Keratinocyte (primary cell): ENCODE data around the gene TMA7. TPM values are rescaled to one million over a fixed set of nuclear protein-coding genes. Genes with fewer than 3 reads are reported as not detected.

Source experiments
- DNase-seq: peaks from one replicate; pipeline ENCODE4 v3.0.0-alpha.2; 2011; ENCODE audit warnings: low read depth, missing footprints, low spot score
- FAIRE-seq: peaks from 2 replicates; lab custom pipeline; 2011; peaks lifted over from hg19 to GRCh38; lab: Jason Lieb, UNC
- H2AFZ ChIP-seq: 2 replicates; pipeline ENCODE4 v1.6.0; 2012; ENCODE audit warnings: low read length, control low read depth, inconsistent platforms; ENCODE audit not compliant: control insufficient read depth
- H3K27ac ChIP-seq: 2 replicates; pipeline ENCODE4 v1.5.1; 2011; ENCODE audit warnings: low read length; ENCODE audit not compliant: control insufficient read depth, insufficient read depth
- H3K27me3 ChIP-seq: 3 replicates; pipeline ENCODE4 v1.6.0; 2011; ENCODE audit warnings: low read length; ENCODE audit not compliant: control insufficient read depth, insufficient read depth; ENCODE audit errors: extremely low read depth
- H3K36me3 ChIP-seq, 2 experiments: 2 replicates in 1 of 2; 3 replicates in 1 of 2; pipeline ENCODE4 v1.5.1; 2011; ENCODE audit warnings: low read length in 2 of 2, mild to moderate bottlenecking in 1 of 2; ENCODE audit not compliant: control insufficient read depth in 2 of 2, insufficient read depth in 2 of 2; ENCODE audit errors: extremely low read depth in 1 of 2
- H3K4me1 ChIP-seq: 3 replicates; pipeline ENCODE4 v1.5.1; 2011; ENCODE audit warnings: low read length; ENCODE audit not compliant: control insufficient read depth, insufficient read depth; ENCODE audit errors: extremely low read depth
- H3K4me2 ChIP-seq: 3 replicates; pipeline ENCODE4 v1.6.0; 2011; ENCODE audit warnings: low read depth, low read length; ENCODE audit not compliant: control insufficient read depth, insufficient read depth; ENCODE audit errors: extremely low read depth
- H3K4me3 ChIP-seq, 3 experiments: fragments of 200-600 bp in 1 of 3; sonication (generic) in 1 of 3; 2 replicates in 2 of 3; 3 replicates in 1 of 3; pipeline ENCODE4 v1.5.1; 2011 to 2016; ENCODE audit warnings: low read length in 3 of 3, mild to moderate bottlenecking in 3 of 3, control low read depth in 2 of 3, inconsistent platforms in 1 of 3, low read depth in 1 of 3, mixed read lengths in 1 of 3, mixed run types in 1 of 3, moderate library complexity in 1 of 3; ENCODE audit not compliant: control insufficient read depth in 2 of 3, insufficient read depth in 2 of 3; ENCODE audit errors: extremely low read depth in 1 of 3
- H3K79me2 ChIP-seq: 2 replicates; pipeline ENCODE4 v1.6.0; 2012; ENCODE audit warnings: low read length; ENCODE audit not compliant: control insufficient read depth, insufficient read depth
- H3K9ac ChIP-seq: 3 replicates; pipeline ENCODE4 v1.6.0; 2011; ENCODE audit warnings: low read length; ENCODE audit not compliant: control insufficient read depth, insufficient read depth; ENCODE audit errors: extremely low read depth
- H3K9me1 ChIP-seq: 3 replicates; pipeline ENCODE4 v1.6.0; 2011; ENCODE audit warnings: low read length; ENCODE audit not compliant: control insufficient read depth, insufficient read depth; ENCODE audit errors: extremely low read depth
- H3K9me3 ChIP-seq: 2 replicates; pipeline ENCODE4 v1.5.1; 2012; ENCODE audit warnings: low read depth, low read length; ENCODE audit not compliant: control insufficient read depth
- H4K20me1 ChIP-seq: 3 replicates; pipeline ENCODE4 v1.6.0; 2011; ENCODE audit warnings: low read length; ENCODE audit not compliant: control insufficient read depth, insufficient read depth; ENCODE audit errors: extremely low read depth
- CTCF ChIP-seq, 3 experiments: IDR thresholded peaks in 1 of 3; conservative IDR thresholded peaks in 1 of 3; optimal IDR thresholded peaks in 1 of 3; 2 replicates in 2 of 3; 3 replicates in 1 of 3; pipeline versions ENCODE3 to v1.5.1; 2011; ENCODE audit warnings: low read length in 3 of 3, mild to moderate bottlenecking in 3 of 3, moderate library complexity in 2 of 3, control low read depth in 1 of 3, inconsistent platforms in 1 of 3; ENCODE audit not compliant: insufficient read depth in 2 of 3; ENCODE audit errors: extremely low read depth in 1 of 3
- EZH2 ChIP-seq: IDR thresholded peaks from one replicate; pipeline ENCODE4 v1.6.1; 2012; ENCODE audit warnings: inconsistent platforms, mild to moderate bottlenecking, low read length, moderate library complexity
- dilution Hi-C: fragments of 300-500 bp; cut with MboI; formaldehyde crosslinking; loops from one replicate; pipeline ENCODE4 v1.7.0; 2020; ENCODE audit warnings: low sequenced_read_pairs; ENCODE audit not compliant: extremely low pct_ligation_motif_present
- polyA plus RNA-seq, 5 experiments: library from polyadenylated mRNA; depleted of rRNA in 3 of 5; stranded (reverse) in 3 of 5; stranded (forward) in 1 of 5; unstranded in 1 of 5; fragments of >200 nt; gene quantifications; 1 replicate in 1 of 5; 2 replicates in 3 of 5; 3 replicates in 1 of 5; pipeline versions ENCODE4 v1.2.1 to v1.2.3, GENCODE V29; 2011 to 2012; ENCODE audit warnings: missing spikeins in 2 of 5, low read depth in 1 of 5, low replicate concordance in 1 of 5

Gene TMA7
- polyA plus RNA-seq, 1 donor (not counting 4 experiments of a cell fraction or from before 2014, with no cell fraction given): 418 TPM

- TF ChIP-seq CTCF (optimal IDR thresholded peaks at IDR 0.05 in 1 of 3, IDR thresholded peaks at IDR 0.05 in 1 of 3, conservative IDR thresholded peaks at IDR 0.05 in 1 of 3; ENCODE audit: extremely low read depth in 1 of 3, insufficient read depth in 2 of 3, low read length in 3 of 3) (peak in 2 of 3 experiments; percentile 99 to 100), EZH2 (no peak)
- Histone ChIP-seq H3K9me1 (no peaks in the 10 kb centered on the region), H3K9ac (no peak overlapping the region), H3K4me3 (no peak overlapping the region), H3K36me3 (peaks cover 4 to 18% of the 10 kb centered on the region in 2 experiments), H2AFZ (no peak overlapping the region), H3K27me3 (no peaks in the 10 kb centered on the region), H3K4me1 (peaks cover 55% of the 10 kb centered on the region), H3K79me2 (peaks cover 22% of the 10 kb centered on the region), H4K20me1 (no peaks in the 10 kb centered on the region), H3K4me2 (peak overlapping the region; percentile 27), H3K9me3 (no peaks in the 10 kb centered on the region), H3K27ac (peak overlapping the region; percentile 36)
- FAIRE-seq: peak; percentile 94
- dilution Hi-C loops: loop anchor here (25.0 kb wide), 1 partner anchor 174 kb away; no protein-coding TSS in a partner anchor
- no peak for DNase-seq
Observed at GRCh38 chr3:48435774-48436476, 4.1 kb upstream of the TMA7 start.

GRCh38 chr3:48436477-48436787 is 3.6 kb upstream of the TMA7 start:
- dilution Hi-C loops: loop anchor here (25.0 kb wide), 1 partner anchor 174 kb away; no protein-coding TSS in a partner anchor
- no peak for TF ChIP-seq CTCF (optimal IDR thresholded peaks at IDR 0.05 in 1 of 3, IDR thresholded peaks at IDR 0.05 in 1 of 3, conservative IDR thresholded peaks at IDR 0.05 in 1 of 3; ENCODE audit: extremely low read depth in 1 of 3, insufficient read depth in 2 of 3, low read length in 3 of 3)
- TF ChIP-seq EZH2: no peak

More at GRCh38 chr3:48436477-48436787, 3.6 kb upstream of the TMA7 start:
- peaks cover 26% of the 10 kb centered on the region for H3K79me2 ChIP-seq
- no peak overlapping the region for H3K4me2 ChIP-seq
- H4K20me1 ChIP-seq: no peaks in the 10 kb centered on the region
- no peak overlapping the region for H2AFZ ChIP-seq
- H3K36me3 ChIP-seq: peaks cover 4 to 22% of the 10 kb centered on the region in 2 experiments
- H3K27me3 ChIP-seq: no peaks in the 10 kb centered on the region
- H3K27ac ChIP-seq: no peak overlapping the region
- no peak overlapping the region for H3K9ac ChIP-seq
- no peaks in the 10 kb centered on the region for H3K9me3 ChIP-seq
- no peak overlapping the region for H3K4me3 ChIP-seq
- H3K4me1 ChIP-seq: peaks cover 52% of the 10 kb centered on the region
- no peak for DNase-seq
- H3K9me1 ChIP-seq: no peaks in the 10 kb centered on the region
- FAIRE-seq: no peak
